Neural cell (in vitro differentiated cells): ENCODE data around the gene GTF2F2. TPM values are rescaled to one million over a fixed set of nuclear protein-coding genes. Genes with fewer than 3 reads are reported as not detected.

Experiments
- H2AFZ ChIP-seq: fragments of 200-600, 300-800 bp; sonication (generic), shearing (Covaris generic); 2 replicates; pipeline ENCODE4 v1.6.0; 2014; ENCODE audit warnings: low read depth, mild to moderate bottlenecking, antibody characterized with exemption, low read length, moderate library complexity
- H3F3A ChIP-seq: fragments of 200-600 bp; shearing (Covaris generic); 2 replicates; pipeline ENCODE4 v1.6.1; 2016; ENCODE audit warnings: mild to moderate bottlenecking, moderate library complexity, mixed read lengths, antibody characterized with exemption, low read length; ENCODE audit not compliant: insufficient read depth, poor library complexity, severe bottlenecking
- H3K27ac ChIP-seq: fragments of 200-600, 300-800 bp; sonication (generic), shearing (Covaris generic); 2 replicates; pipeline ENCODE4 v1.5.1; 2014; ENCODE audit warnings: mild to moderate bottlenecking, low read length, moderate library complexity
- H3K27me3 ChIP-seq: fragments of 300-800, 200-600 bp; sonication (generic), shearing (Covaris generic); 2 replicates; pipeline ENCODE4 v1.6.0; 2014; ENCODE audit warnings: mild to moderate bottlenecking, low read depth, low read length, moderate library complexity; ENCODE audit not compliant: insufficient read depth
- H3K36me3 ChIP-seq: fragments of 300-800, 200-600 bp; sonication (generic), shearing (Covaris generic); 2 replicates; pipeline ENCODE4 v1.5.1; 2014; ENCODE audit warnings: mild to moderate bottlenecking, antibody characterized with exemption, low read length, moderate library complexity; ENCODE audit not compliant: insufficient read depth
- H3K4me2 ChIP-seq: fragments of 300-800, 200-600 bp; sonication (generic), shearing (Covaris generic); 2 replicates; pipeline ENCODE4 v1.6.0; 2014; ENCODE audit warnings: mild to moderate bottlenecking, low read length
- H3K4me3 ChIP-seq: fragments of 300-800, 200-600 bp; sonication (generic), shearing (Covaris generic); 2 replicates; pipeline ENCODE4 v1.5.1; 2014; ENCODE audit warnings: mild to moderate bottlenecking, low read length, moderate library complexity
- H3K79me2 ChIP-seq: fragments of 200-600 bp; shearing (Covaris generic); replicated peaks from 2 replicates; pipeline ENCODE4 v1.6.0; 2014; ENCODE audit warnings: mild to moderate bottlenecking, low read length, moderate library complexity; ENCODE audit not compliant: insufficient read depth
- H3K9ac ChIP-seq: fragments of 300-800, 200-600 bp; sonication (generic), shearing (Covaris generic); 2 replicates; pipeline ENCODE4 v1.6.1; 2016; ENCODE audit warnings: mild to moderate bottlenecking, low read length, mixed read lengths
- H3K9me2 ChIP-seq: fragments of 200-600 bp; shearing (Covaris generic); 2 replicates; pipeline ENCODE4 v1.6.1; 2016; ENCODE audit warnings: mild to moderate bottlenecking, low read length, mixed read lengths; ENCODE audit not compliant: insufficient read depth
- H3K9me3 ChIP-seq: fragments of 200-600, 300-800 bp; sonication (generic), shearing (Covaris generic); 2 replicates; pipeline ENCODE4 v1.6.1; 2016; ENCODE audit warnings: mild to moderate bottlenecking, mixed run types, low read length, moderate library complexity, mixed read lengths
- H4K20me1 ChIP-seq: fragments of 200-600 bp; shearing (Covaris generic); 2 replicates; pipeline ENCODE4 v1.6.1; 2016; ENCODE audit warnings: mild to moderate bottlenecking, mixed run types; ENCODE audit not compliant: insufficient read depth
- EP300 ChIP-seq: fragments of 450-650 bp; conservative IDR thresholded peaks from 2 replicates; pipeline ENCODE4 v1.6.1; 2014; ENCODE audit warnings: antibody characterized with exemption, mild to moderate bottlenecking, moderate library complexity; ENCODE audit not compliant: poor library complexity, severe bottlenecking
- EZH2 ChIP-seq: fragments of 200-600, 300-800 bp; shearing (Covaris generic), sonication (generic); IDR thresholded peaks from 2 replicates; pipeline ENCODE4 v1.6.1; 2014; ENCODE audit warnings: antibody characterized with exemption, low read length, borderline replicate concordance, mild to moderate bottlenecking; ENCODE audit not compliant: insufficient read depth, poor library complexity, severe bottlenecking
- MXI1 ChIP-seq: fragments of 450-650 bp; conservative IDR thresholded peaks from 2 replicates; pipeline ENCODE4 v1.6.1; 2014; ENCODE audit warnings: antibody characterized with exemption, mild to moderate bottlenecking; ENCODE audit not compliant: poor library complexity, severe bottlenecking
- POLR2AphosphoS5 ChIP-seq: IDR thresholded peaks from 2 replicates; pipeline ENCODE4 v1.6.1; 2012
- RAD21 ChIP-seq: fragments of 450-650 bp; conservative IDR thresholded peaks from 2 replicates; pipeline ENCODE4 v1.6.1; 2014; ENCODE audit warnings: antibody characterized with exemption, mild to moderate bottlenecking, moderate library complexity
- SMC3 ChIP-seq: fragments of 450-650 bp; conservative IDR thresholded peaks from 2 replicates; pipeline ENCODE4 v1.6.1; 2014; ENCODE audit warnings: antibody characterized with exemption, mild to moderate bottlenecking, moderate library complexity; ENCODE audit not compliant: poor library complexity
- TAF1 ChIP-seq: IDR thresholded peaks from 2 replicates; pipeline ENCODE4 v1.6.1; 2012; ENCODE audit warnings: low read depth
- polyA plus RNA-seq: library from polyadenylated mRNA; depleted of rRNA; stranded (reverse); fragments of >200 nt; gene quantifications from 2 replicates; pipeline ENCODE4 v1.2.3, GENCODE V29; 2014
- TF ChIP-seq, protein P1 (sequence below): IDR thresholded peaks from 2 replicates; pipeline ENCODE4 v1.6.1; 2012; ENCODE audit warnings: borderline replicate concordance
- TF ChIP-seq, protein P2 (sequence below): fragments of 450-650 bp; IDR thresholded peaks from 2 replicates; pipeline ENCODE4 v1.5.1; 2014; ENCODE audit warnings: antibody characterized with exemption, mild to moderate bottlenecking, moderate library complexity; ENCODE audit not compliant: poor library complexity, severe bottlenecking

The GTF2F2 gene
- polyA plus RNA-seq, 1 donor from 2014 or later = 29.6 TPM

GRCh38 chr13:45120967-45121831 is 889 bp downstream of the GTF2F2 start:
- Histone ChIP-seq H3K36me3 (no peaks in the 10 kb centered on the region), H4K20me1 (no peaks in the 10 kb centered on the region), H3K9me2 (no peaks in the 10 kb centered on the region), H3K4me2 (peak overlapping the region; percentile 89), H3K79me2 (peaks cover 33% of the 10 kb centered on the region), H3K9me3 (no peaks in the 10 kb centered on the region), H3F3A (no peaks in the 10 kb centered on the region), H3K27ac (peak overlapping the region; percentile 69), H3K27me3 (peaks cover 2% of the 10 kb centered on the region), H3K9ac (peak overlapping the region; percentile 69), H2AFZ (peak overlapping the region; percentile 77), H3K4me3 (peak overlapping the region; percentile 81)
- no peak for TF ChIP-seq MXI1
- TF ChIP-seq RAD21 = no peak
- TF ChIP-seq POLR2AphosphoS5 = no peak
- TF ChIP-seq, protein P1, sequence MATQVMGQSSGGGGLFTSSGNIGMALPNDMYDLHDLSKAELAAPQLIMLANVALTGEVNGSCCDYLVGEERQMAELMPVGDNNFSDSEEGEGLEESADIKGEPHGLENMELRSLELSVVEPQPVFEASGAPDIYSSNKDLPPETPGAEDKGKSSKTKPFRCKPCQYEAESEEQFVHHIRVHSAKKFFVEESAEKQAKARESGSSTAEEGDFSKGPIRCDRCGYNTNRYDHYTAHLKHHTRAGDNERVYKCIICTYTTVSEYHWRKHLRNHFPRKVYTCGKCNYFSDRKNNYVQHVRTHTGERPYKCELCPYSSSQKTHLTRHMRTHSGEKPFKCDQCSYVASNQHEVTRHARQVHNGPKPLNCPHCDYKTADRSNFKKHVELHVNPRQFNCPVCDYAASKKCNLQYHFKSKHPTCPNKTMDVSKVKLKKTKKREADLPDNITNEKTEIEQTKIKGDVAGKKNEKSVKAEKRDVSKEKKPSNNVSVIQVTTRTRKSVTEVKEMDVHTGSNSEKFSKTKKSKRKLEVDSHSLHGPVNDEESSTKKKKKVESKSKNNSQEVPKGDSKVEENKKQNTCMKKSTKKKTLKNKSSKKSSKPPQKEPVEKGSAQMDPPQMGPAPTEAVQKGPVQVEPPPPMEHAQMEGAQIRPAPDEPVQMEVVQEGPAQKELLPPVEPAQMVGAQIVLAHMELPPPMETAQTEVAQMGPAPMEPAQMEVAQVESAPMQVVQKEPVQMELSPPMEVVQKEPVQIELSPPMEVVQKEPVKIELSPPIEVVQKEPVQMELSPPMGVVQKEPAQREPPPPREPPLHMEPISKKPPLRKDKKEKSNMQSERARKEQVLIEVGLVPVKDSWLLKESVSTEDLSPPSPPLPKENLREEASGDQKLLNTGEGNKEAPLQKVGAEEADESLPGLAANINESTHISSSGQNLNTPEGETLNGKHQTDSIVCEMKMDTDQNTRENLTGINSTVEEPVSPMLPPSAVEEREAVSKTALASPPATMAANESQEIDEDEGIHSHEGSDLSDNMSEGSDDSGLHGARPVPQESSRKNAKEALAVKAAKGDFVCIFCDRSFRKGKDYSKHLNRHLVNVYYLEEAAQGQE = no peak
- no peak for TF ChIP-seq SMC3
- no peak for TF ChIP-seq EP300
- no peak for TF ChIP-seq EZH2
- TF ChIP-seq, protein P2, sequence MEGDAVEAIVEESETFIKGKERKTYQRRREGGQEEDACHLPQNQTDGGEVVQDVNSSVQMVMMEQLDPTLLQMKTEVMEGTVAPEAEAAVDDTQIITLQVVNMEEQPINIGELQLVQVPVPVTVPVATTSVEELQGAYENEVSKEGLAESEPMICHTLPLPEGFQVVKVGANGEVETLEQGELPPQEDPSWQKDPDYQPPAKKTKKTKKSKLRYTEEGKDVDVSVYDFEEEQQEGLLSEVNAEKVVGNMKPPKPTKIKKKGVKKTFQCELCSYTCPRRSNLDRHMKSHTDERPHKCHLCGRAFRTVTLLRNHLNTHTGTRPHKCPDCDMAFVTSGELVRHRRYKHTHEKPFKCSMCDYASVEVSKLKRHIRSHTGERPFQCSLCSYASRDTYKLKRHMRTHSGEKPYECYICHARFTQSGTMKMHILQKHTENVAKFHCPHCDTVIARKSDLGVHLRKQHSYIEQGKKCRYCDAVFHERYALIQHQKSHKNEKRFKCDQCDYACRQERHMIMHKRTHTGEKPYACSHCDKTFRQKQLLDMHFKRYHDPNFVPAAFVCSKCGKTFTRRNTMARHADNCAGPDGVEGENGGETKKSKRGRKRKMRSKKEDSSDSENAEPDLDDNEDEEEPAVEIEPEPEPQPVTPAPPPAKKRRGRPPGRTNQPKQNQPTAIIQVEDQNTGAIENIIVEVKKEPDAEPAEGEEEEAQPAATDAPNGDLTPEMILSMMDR = no peak
- no peak for TF ChIP-seq TAF1

- no peak overlapping the region for H2AFZ ChIP-seq
- TF ChIP-seq POLR2AphosphoS5 = no peak
- no peak for TF ChIP-seq TAF1
- no peak for TF ChIP-seq SMC3
- TF ChIP-seq RAD21 = no peak
- no peak for TF ChIP-seq EZH2
- TF ChIP-seq, protein P2 = no peak
- no peak for TF ChIP-seq MXI1
Measured at GRCh38 chr13:45122941-45123340, 2.6 kb downstream of the GTF2F2 start.

More at GRCh38 chr13:45122941-45123340, 2.6 kb downstream of the GTF2F2 start:
- peaks cover 33% of the 10 kb centered on the region for H3K79me2 ChIP-seq
- no peak overlapping the region for H3K4me3 ChIP-seq
- no peak overlapping the region for H3K9ac ChIP-seq
- no peak overlapping the region for H3K4me2 ChIP-seq
- H3F3A ChIP-seq = no peaks in the 10 kb centered on the region
- no peaks in the 10 kb centered on the region for H3K36me3 ChIP-seq
- no peaks in the 10 kb centered on the region for H4K20me1 ChIP-seq
- no peak overlapping the region for H3K27ac ChIP-seq
- H3K9me2 ChIP-seq = no peaks in the 10 kb centered on the region
- peaks cover 2% of the 10 kb centered on the region for H3K27me3 ChIP-seq
- H3K9me3 ChIP-seq = no peaks in the 10 kb centered on the region
